A673 (cell line): ENCODE measurements around the gene ABHD15. TPM values are rescaled to one million over a fixed set of nuclear protein-coding genes. Genes with fewer than 3 reads are reported as not detected.

Experiments
- BruUV-seq: library from RNA; stranded (reverse); fragments of 400-500 nt; replicated peaks from 2 replicates; lab custom pipeline; 2021; lab: Mats Ljungman, UMichigan
- CTCF ChIA-PET: fragments of 300-600 bp; sonication (Branson Sonifier 250); formaldehyde crosslinking; loops from one replicate; lab custom pipeline; 2022; ENCODE audit warnings: antibody characterized with exemption; lab: Charles Lee
- POLR2A ChIA-PET: fragments of 300-600 bp; sonication (Branson Sonifier 250); formaldehyde crosslinking; loops from one replicate; lab custom pipeline; 2022; ENCODE audit warnings: antibody characterized with exemption; ENCODE audit not compliant: low non-redundant PET; lab: Charles Lee
- DNase-seq: peaks from one replicate; pipeline ENCODE4 v3.0.0-alpha.2; 2015; ENCODE audit warnings: low spot score
- H3K27ac ChIP-seq: fragments of 200-600 bp; sonication (generic); 2 replicates; pipeline ENCODE4 v1.5.1; 2016; ENCODE audit warnings: mixed run types, low read depth, mild to moderate bottlenecking, mixed read lengths, antibody characterized with exemption, low read length; ENCODE audit not compliant: poor library complexity, severe bottlenecking
- H3K27me3 ChIP-seq: fragments of 200-600 bp; sonication (generic); replicated peaks from 2 replicates; pipeline ENCODE4 v1.6.1; 2017; ENCODE audit warnings: mixed run types, low read depth, mild to moderate bottlenecking, mixed read lengths, antibody characterized with exemption, low read length; ENCODE audit not compliant: insufficient read depth, poor library complexity
- H3K36me3 ChIP-seq: fragments of 200-600 bp; sonication (generic); 2 replicates; pipeline ENCODE4 v1.6.1; 2016; ENCODE audit warnings: mixed run types, mild to moderate bottlenecking, mixed read lengths, antibody characterized with exemption, low read length; ENCODE audit not compliant: insufficient read depth, poor library complexity, severe bottlenecking
- H3K4me1 ChIP-seq: fragments of 200-600 bp; sonication (generic); 2 replicates; pipeline ENCODE4 v1.6.1; 2017; ENCODE audit warnings: mixed run types, mild to moderate bottlenecking, mixed read lengths, antibody characterized with exemption, low read length; ENCODE audit not compliant: insufficient read depth, poor library complexity, severe bottlenecking
- H3K4me3 ChIP-seq: fragments of 200-600 bp; sonication (generic); 2 replicates; pipeline ENCODE4 v1.5.1; 2016; ENCODE audit warnings: low read depth, mixed run types, mild to moderate bottlenecking, mixed read lengths, low read length; ENCODE audit not compliant: poor library complexity, severe bottlenecking
- H3K9me3 ChIP-seq: fragments of 200-600 bp; sonication (generic); 2 replicates; pipeline ENCODE4 v1.6.1; 2016; ENCODE audit warnings: mixed run types, low read depth, mild to moderate bottlenecking, mixed read lengths, antibody characterized with exemption, low read length; ENCODE audit not compliant: poor library complexity, severe bottlenecking
- EZH2 ChIP-seq: fragments of 200-600 bp; sonication (generic); IDR thresholded peaks from 2 replicates; pipeline ENCODE4 v1.6.1; 2017; ENCODE audit warnings: borderline replicate concordance, low read depth, mild to moderate bottlenecking, mixed read lengths, antibody characterized with exemption, low read length; ENCODE audit not compliant: poor library complexity, severe bottlenecking
- intact Hi-C: fragments of 100-400 bp; cut with micrococcal nuclease; formaldehyde crosslinking; loops from one replicate; pipeline ENCODE4 v1.10.0; 2022; ENCODE audit not compliant: unreplicated experiment
- total RNA-seq: library from RNA; stranded (reverse); gene quantifications from 2 replicates; pipeline ENCODE4 v1.2.3, GENCODE V29; 2021
- TF ChIP-seq, protein P1 (sequence below): fragments of 300-800, 200-600 bp; sonication (generic); conservative IDR thresholded peaks from 2 replicates; pipeline ENCODE4 v1.5.1; 2017; ENCODE audit warnings: low read depth, mild to moderate bottlenecking, antibody characterized with exemption, low read length, moderate library complexity, mixed read lengths

Gene ABHD15
- total RNA-seq, 1 experiment from 2014 or later, result 5.4 TPM

GRCh38 chr17:29582254-29582765 lies 15.5 kb upstream of the ABHD15 start:
- peaks cover 29% of the 10 kb centered on the region for H3K4me1 ChIP-seq
- H3K9me3 ChIP-seq, result no peaks in the 10 kb centered on the region
- intact Hi-C loops, result loop anchor here (5.0 kb wide), 1 partner anchor 350 kb away; the partner anchor contains the start of gene SSH2
- no peak for DNase-seq
- TF ChIP-seq EZH2, result no peak
- TF ChIP-seq, protein P1, sequence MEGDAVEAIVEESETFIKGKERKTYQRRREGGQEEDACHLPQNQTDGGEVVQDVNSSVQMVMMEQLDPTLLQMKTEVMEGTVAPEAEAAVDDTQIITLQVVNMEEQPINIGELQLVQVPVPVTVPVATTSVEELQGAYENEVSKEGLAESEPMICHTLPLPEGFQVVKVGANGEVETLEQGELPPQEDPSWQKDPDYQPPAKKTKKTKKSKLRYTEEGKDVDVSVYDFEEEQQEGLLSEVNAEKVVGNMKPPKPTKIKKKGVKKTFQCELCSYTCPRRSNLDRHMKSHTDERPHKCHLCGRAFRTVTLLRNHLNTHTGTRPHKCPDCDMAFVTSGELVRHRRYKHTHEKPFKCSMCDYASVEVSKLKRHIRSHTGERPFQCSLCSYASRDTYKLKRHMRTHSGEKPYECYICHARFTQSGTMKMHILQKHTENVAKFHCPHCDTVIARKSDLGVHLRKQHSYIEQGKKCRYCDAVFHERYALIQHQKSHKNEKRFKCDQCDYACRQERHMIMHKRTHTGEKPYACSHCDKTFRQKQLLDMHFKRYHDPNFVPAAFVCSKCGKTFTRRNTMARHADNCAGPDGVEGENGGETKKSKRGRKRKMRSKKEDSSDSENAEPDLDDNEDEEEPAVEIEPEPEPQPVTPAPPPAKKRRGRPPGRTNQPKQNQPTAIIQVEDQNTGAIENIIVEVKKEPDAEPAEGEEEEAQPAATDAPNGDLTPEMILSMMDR, result no peak
- POLR2A ChIA-PET, result interaction anchor here (0.5 kb wide), 1 partner anchor 474 kb away, joined by 4 read pairs; no protein-coding TSS in a partner anchor
- CTCF ChIA-PET, result interaction anchor here (0.6 kb wide), 2 partner anchors 45 to 514 kb away, joined by 5 to 9 read pairs; no protein-coding TSS in a partner anchor
- H3K36me3 ChIP-seq, result peaks cover 62% of the 10 kb centered on the region
- H3K4me3 ChIP-seq, result no peak overlapping the region
- no TSS peak for BruUV-seq
- no peak overlapping the region for H3K27ac ChIP-seq
- H3K27me3 ChIP-seq, result no peaks in the 10 kb centered on the region

DNA sequence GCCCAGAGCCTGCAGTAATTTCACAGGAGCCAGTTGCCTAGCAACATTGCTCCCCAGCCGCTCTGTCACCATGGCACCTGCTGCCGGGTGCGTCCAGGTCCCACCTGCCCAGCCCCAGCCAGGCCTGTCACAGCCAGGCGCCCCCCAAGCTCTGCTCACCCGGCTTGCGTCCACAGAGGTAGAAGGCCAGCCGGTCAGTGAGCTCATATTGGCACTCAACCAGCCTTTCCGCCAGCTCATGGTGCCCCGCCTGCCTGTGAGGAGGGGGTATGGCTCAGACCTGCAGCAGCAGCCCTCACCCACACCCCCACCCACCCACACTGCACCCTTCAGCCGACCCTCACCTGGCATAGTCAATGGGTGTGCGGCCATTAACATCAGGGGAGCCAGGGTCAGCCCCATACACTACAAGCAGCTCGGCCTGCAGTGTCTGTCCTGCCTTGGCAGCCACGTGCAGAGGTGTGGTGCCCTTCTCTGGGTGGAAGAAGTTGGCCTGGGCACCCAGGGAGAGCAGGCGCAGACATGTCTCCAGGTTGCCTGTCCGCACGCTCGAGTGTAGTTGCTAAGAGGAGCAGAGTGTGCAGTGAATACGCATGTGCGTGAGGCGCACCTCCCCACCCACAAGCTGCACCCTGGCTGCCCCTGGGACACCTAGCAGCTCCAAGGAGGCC lies 14.9 kb upstream of the ABHD15 start:
- POLR2A ChIA-PET, result interaction anchor here (0.5 to 0.6 kb wide), 2 partner anchors 310 to 474 kb away, joined by 4 to 26 read pairs; no protein-coding TSS in a partner anchor
- Histone ChIP-seq H3K27ac (no peak overlapping the region), H3K4me3 (no peak overlapping the region), H3K27me3 (no peaks in the 10 kb centered on the region), H3K4me1 (peaks cover 24% of the 10 kb centered on the region), H3K9me3 (no peaks in the 10 kb centered on the region), H3K36me3 (peaks cover 66% of the 10 kb centered on the region)
- no TSS peak for BruUV-seq
- CTCF ChIA-PET, result interaction anchor here (0.6 to 1.6 kb wide), 4 partner anchors 9 to 515 kb away, joined by 5 to 9 read pairs (median 8); no protein-coding TSS in a partner anchor
- intact Hi-C loops, result loop anchor here (2.0 to 5.0 kb wide), 2 partner anchors 351 to 511 kb away; partner anchors contain the start of gene SSH2
- TF ChIP-seq, protein P1, result no peak
- no peak for DNase-seq

GRCh38 chr17:29579866-29580771 lies 13.3 kb upstream of the ABHD15 start:
- POLR2A ChIA-PET, result interaction anchor here (0.6 kb wide), 1 partner anchor 11 kb away, joined by 3 read pairs; no protein-coding TSS in a partner anchor
- TF ChIP-seq EZH2, result no peak
- TF ChIP-seq, protein P1, result peak; percentile 93
- no peak overlapping the region for H3K27ac ChIP-seq
- CTCF ChIA-PET, result interaction anchor here (0.6 to 1.6 kb wide), 7 partner anchors 12 to 513 kb away, joined by 3 to 9 read pairs (median 3); no protein-coding TSS in a partner anchor
- H3K27me3 ChIP-seq, result no peaks in the 10 kb centered on the region
- no peak overlapping the region for H3K4me3 ChIP-seq
- BruUV-seq, result no TSS peak
- intact Hi-C loops, result loop anchor here (1.0 to 5.0 kb wide), 3 partner anchors 11 to 513 kb away; partner anchors contain the start of gene SSH2
- H3K4me1 ChIP-seq, result peaks cover 12% of the 10 kb centered on the region
- no peaks in the 10 kb centered on the region for H3K9me3 ChIP-seq
- peaks cover 82% of the 10 kb centered on the region for H3K36me3 ChIP-seq
- DNase-seq, result peak; percentile 91
